Measurements from ENCODE around the gene CHIT1. TPM values are rescaled to one million over a fixed set of nuclear protein-coding genes. Genes with fewer than 3 reads are reported as not detected.

The CHIT1 gene
- polyA plus RNA-seq, 1 of the 3 experiments (the other 2 are of a cell fraction): not detected

- no peak overlapping the region for H3K4me2 ChIP-seq
- no peaks in the 10 kb centered on the region for H3K9me3 ChIP-seq
- WGBS (ENCODE audit: low lambda C conversion rate): 61% methylated on average over 9 of the region's 9 CpGs
- no peak overlapping the region for H3K9ac ChIP-seq
- H3K4me1 ChIP-seq (ENCODE audit: control insufficient read depth in 1 of 2, insufficient read depth in 2 of 2, low read depth in 1 of 2, low read length in 1 of 2): peaks cover 0 to 2% of the 10 kb centered on the region in 2 experiments; a peak in 1 of 4 replicates
- no peaks in the 10 kb centered on the region for H3K9me2 ChIP-seq
- H3F3A ChIP-seq (replicated peaks; ENCODE audit: insufficient read depth): no peaks in the 10 kb centered on the region
- no peak for DNase-seq
- H2AFZ ChIP-seq (ENCODE audit: low read depth): no peak overlapping the region
- no peak overlapping the region for H3K4me3 ChIP-seq (ENCODE audit: low read depth in 2 of 2, low read length in 1 of 2)
- no peak overlapping the region for H3K27ac ChIP-seq (ENCODE audit: low read depth in 2 of 2, low read length in 1 of 2)
- TF ChIP-seq ELF1 (IDR thresholded peaks at IDR 0.05) (no peak), JUND (IDR thresholded peaks at IDR 0.05) (no peak), RCOR1 (IDR thresholded peaks at IDR 0.05; ENCODE audit: low read length) (no peak), FOXJ3 (CRISPR knock-in tag; IDR thresholded peaks at IDR 0.05) (no peak)
- TF ChIP-seq, protein P1, sequence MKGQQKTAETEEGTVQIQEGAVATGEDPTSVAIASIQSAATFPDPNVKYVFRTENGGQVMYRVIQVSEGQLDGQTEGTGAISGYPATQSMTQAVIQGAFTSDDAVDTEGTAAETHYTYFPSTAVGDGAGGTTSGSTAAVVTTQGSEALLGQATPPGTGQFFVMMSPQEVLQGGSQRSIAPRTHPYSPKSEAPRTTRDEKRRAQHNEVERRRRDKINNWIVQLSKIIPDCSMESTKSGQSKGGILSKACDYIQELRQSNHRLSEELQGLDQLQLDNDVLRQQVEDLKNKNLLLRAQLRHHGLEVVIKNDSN (IDR thresholded peaks at IDR 0.05; ENCODE audit: borderline replicate concordance, low read depth): no peak
- H3K36me3 ChIP-seq (replicated peaks in 1 of 2; ENCODE audit: control insufficient read depth in 1 of 2, insufficient read depth in 2 of 2, low read length in 1 of 2): no peaks in the 10 kb centered on the region
- no peaks in the 10 kb centered on the region for H3K79me2 ChIP-seq (ENCODE audit: insufficient read depth)
- H3K27me3 ChIP-seq (ENCODE audit: insufficient read depth): peaks cover 11% of the 10 kb centered on the region
- H4K20me1 ChIP-seq (ENCODE audit: insufficient read depth): no peaks in the 10 kb centered on the region
- ChIA-PET CTCF (interaction anchor here (0.7 to 23.6 kb wide), 51 partner anchors 9 to 217 kb away, joined by 3 to 602 read pairs (median 9); partner anchors contain the start of genes ADORA1, MYBPH and PPFIA4), POLR2A (interaction anchor here (1.0 to 2.2 kb wide), 2 partner anchors 98 to 179 kb away, joined by 3 to 12 read pairs; no protein-coding TSS in a partner anchor)
Observed at GRCh38 chr1:203215573-203215972, 13.9 kb downstream of the CHIT1 start.

GRCh38 chr1:203214871-203215270, 14.6 kb downstream of the CHIT1 start:
- no peaks in the 10 kb centered on the region for H3F3A ChIP-seq (replicated peaks; ENCODE audit: insufficient read depth)
- 74% methylated on average over 7 of the region's 7 CpGs for WGBS (ENCODE audit: low lambda C conversion rate)
- H3K9me3 ChIP-seq: no peaks in the 10 kb centered on the region
- ChIA-PET POLR2A (interaction anchor here (2.2 kb wide), 1 partner anchor 97 kb away, joined by 12 read pairs; no protein-coding TSS in a partner anchor), CTCF (interaction anchor here (1.7 to 23.6 kb wide), 21 partner anchors 9 to 187 kb away, joined by 4 to 602 read pairs (median 19); partner anchors contain the start of genes ADORA1 and PPFIA4)
- H3K27me3 ChIP-seq (ENCODE audit: insufficient read depth): peaks cover 7% of the 10 kb centered on the region; the same call in 1 of the 2 replicates
- no peaks in the 10 kb centered on the region for H3K9me2 ChIP-seq
- H4K20me1 ChIP-seq (ENCODE audit: insufficient read depth): no peaks in the 10 kb centered on the region
- no peak for DNase-seq
- no peaks in the 10 kb centered on the region for H3K79me2 ChIP-seq (ENCODE audit: insufficient read depth)
- peaks cover 0 to 2% of the 10 kb centered on the region in 2 experiments; a peak in 1 of 4 replicates for H3K4me1 ChIP-seq (ENCODE audit: control insufficient read depth in 1 of 2, insufficient read depth in 2 of 2, low read depth in 1 of 2, low read length in 1 of 2)
- TF ChIP-seq SIN3A (IDR thresholded peaks at IDR 0.05; ENCODE audit: borderline replicate concordance, low read depth, low read length): no peak
- no peak for TF ChIP-seq TEAD4 (IDR thresholded peaks at IDR 0.05; ENCODE audit: borderline replicate concordance, insufficient read depth)
- no peak for TF ChIP-seq EP300 (IDR thresholded peaks at IDR 0.05; ENCODE audit: borderline replicate concordance in 1 of 2, low read depth in 1 of 2, low read length in 1 of 2)
- TF ChIP-seq RXRA (IDR thresholded peaks at IDR 0.05; ENCODE audit: borderline replicate concordance, low read depth): no peak
- TF ChIP-seq, protein P2, sequence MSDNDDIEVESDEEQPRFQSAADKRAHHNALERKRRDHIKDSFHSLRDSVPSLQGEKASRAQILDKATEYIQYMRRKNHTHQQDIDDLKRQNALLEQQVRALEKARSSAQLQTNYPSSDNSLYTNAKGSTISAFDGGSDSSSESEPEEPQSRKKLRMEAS (IDR thresholded peaks at IDR 0.05; ENCODE audit: low read depth): no peak
- TF ChIP-seq RAD21 (IDR thresholded peaks at IDR 0.05; ENCODE audit: low read length): no peak
- no peak for TF ChIP-seq MEF2A (IDR thresholded peaks at IDR 0.05; ENCODE audit: borderline replicate concordance, low read depth)
- TF ChIP-seq, protein P3, sequence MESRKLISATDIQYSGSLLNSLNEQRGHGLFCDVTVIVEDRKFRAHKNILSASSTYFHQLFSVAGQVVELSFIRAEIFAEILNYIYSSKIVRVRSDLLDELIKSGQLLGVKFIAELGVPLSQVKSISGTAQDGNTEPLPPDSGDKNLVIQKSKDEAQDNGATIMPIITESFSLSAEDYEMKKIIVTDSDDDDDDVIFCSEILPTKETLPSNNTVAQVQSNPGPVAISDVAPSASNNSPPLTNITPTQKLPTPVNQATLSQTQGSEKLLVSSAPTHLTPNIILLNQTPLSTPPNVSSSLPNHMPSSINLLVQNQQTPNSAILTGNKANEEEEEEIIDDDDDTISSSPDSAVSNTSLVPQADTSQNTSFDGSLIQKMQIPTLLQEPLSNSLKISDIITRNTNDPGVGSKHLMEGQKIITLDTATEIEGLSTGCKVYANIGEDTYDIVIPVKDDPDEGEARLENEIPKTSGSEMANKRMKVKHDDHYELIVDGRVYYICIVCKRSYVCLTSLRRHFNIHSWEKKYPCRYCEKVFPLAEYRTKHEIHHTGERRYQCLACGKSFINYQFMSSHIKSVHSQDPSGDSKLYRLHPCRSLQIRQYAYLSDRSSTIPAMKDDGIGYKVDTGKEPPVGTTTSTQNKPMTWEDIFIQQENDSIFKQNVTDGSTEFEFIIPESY (IDR thresholded peaks at IDR 0.05; ENCODE audit: borderline replicate concordance, low read depth): no peak
- no peak for TF ChIP-seq FOXM1 (IDR thresholded peaks at IDR 0.05; ENCODE audit: low read depth)
- TF ChIP-seq IRF3 (IDR thresholded peaks at IDR 0.05; ENCODE audit: low read depth, low read length): no peak
- TF ChIP-seq CHD2 (IDR thresholded peaks at IDR 0.05; ENCODE audit: low read length, partially characterized antibody): no peak
- no peak for TF ChIP-seq JUND (IDR thresholded peaks at IDR 0.05)
- TF ChIP-seq, protein P1 (IDR thresholded peaks at IDR 0.05; ENCODE audit: borderline replicate concordance, low read depth): no peak
- TF ChIP-seq NRF1 (IDR thresholded peaks at IDR 0.05; ENCODE audit: low read depth, low read length): no peak
- no peak overlapping the region for H3K9ac ChIP-seq
- H3K4me3 ChIP-seq (ENCODE audit: low read depth in 2 of 2, low read length in 1 of 2): no peak overlapping the region
- H2AFZ ChIP-seq (ENCODE audit: low read depth): no peak overlapping the region
- no peak overlapping the region for H3K4me2 ChIP-seq
- no peak overlapping the region for H3K27ac ChIP-seq (ENCODE audit: low read depth in 2 of 2, low read length in 1 of 2)
- no peaks in the 10 kb centered on the region for H3K36me3 ChIP-seq (replicated peaks in 1 of 2; ENCODE audit: control insufficient read depth in 1 of 2, insufficient read depth in 2 of 2, low read length in 1 of 2)
